HTERT RPE-1 (cell line): Measurements from ENCODE around the gene IFT81.
"Not testable (repeated sequence)": the region's sequence is repeated elsewhere in the genome, so short reads cannot be mapped to it uniquely, and the experiment has no call there.

Experiments
- in situ Hi-C: fragments of 300-500 bp; cut with MboI; formaldehyde crosslinking; loops from 4 replicates; pipeline ENCODE4 v1.14.3; 2020; ENCODE audit warnings: low sequenced_read_pairs

The IFT81 gene

DNA sequence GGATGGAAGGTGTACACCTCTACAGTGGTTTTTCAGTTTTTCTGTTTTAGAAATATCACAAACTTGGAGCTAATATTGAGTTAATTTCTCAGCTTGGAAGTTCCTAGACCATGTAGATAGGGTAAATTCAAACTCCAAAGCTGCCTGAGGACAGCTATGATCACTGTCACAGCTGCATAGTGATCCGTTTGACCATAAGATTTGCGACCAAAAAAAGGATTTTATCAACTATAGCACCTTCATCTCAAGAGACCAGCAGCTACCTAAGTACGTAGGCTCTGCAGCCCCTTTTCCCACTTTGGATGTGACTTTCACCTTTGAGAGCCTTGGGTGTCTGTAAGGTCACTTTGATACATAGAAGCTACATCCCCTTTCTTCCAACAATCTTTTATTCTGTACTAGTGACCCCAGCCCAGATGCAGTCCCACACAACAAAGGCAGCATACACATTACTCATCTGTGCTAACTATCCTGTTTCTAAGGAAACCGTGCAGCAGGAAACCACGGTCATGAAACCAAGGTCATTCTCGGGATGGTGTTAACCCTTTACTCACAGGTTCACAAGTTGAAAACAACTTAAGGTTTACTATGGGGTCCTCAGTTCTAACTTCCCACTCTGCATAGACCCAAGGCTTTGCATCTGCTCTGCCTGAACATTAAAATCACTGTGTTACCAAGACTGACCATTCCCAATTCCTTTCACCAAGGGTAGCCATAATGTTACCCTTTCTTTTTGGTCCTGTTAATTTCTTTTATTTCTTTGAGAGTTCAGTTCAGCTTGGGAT, 75.4 kb downstream of the IFT81 start:
- in situ Hi-C loops, result no loop called here

DNA sequence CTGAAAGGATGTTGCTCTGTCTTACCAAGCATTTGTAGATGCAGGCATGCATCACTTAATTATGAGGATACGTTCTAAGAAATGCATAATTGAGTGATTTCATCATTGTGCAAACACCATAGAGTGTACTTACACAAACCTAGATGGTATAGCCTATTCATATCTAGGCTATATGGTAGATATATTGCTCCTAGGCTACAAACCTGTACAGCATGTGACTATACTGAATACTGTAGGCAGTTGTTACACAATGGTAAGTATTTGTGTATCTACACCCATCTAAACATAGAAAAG, 75.9 kb downstream of the IFT81 start:
- in situ Hi-C loops, result no loop called here

DNA sequence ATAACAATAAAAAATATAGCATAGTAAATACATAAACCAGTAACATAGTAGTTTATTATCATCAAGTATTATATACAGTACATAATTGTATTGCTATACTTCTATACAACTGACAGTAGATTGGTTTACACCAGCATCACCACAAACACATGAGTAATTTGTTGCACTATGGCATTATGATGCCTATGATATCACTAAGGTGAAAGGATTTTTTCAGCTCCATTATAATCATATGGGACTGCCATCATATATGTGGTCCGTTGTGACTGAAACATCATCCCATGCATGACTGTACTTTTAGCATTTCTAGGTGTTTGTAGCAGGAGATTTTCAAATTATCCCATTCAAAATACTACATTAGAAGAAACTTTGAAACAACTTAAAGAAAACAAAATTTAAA, 77.8 kb downstream of the IFT81 start:
- in situ Hi-C loops, result no loop called here

DNA sequence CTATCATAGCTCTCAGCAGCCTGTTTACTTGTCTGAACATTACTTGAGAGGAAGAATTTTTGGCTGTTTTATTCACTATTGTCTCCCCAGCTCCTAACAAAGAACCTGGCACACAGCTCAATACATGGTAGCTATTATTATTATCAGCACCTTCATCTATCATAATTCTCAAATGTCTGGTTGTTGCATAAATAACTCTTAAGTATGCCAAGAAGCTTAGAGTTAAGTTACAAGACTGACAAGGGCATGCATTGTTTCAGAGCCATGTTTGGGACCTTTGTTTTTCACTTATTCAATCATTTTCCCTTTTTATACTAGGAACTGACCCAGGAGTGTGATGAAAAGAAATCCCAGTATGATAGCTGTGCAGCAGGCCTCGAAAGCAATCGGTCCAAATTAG, 79.4 kb downstream of the IFT81 start:
- in situ Hi-C loops, result no loop called here

DNA sequence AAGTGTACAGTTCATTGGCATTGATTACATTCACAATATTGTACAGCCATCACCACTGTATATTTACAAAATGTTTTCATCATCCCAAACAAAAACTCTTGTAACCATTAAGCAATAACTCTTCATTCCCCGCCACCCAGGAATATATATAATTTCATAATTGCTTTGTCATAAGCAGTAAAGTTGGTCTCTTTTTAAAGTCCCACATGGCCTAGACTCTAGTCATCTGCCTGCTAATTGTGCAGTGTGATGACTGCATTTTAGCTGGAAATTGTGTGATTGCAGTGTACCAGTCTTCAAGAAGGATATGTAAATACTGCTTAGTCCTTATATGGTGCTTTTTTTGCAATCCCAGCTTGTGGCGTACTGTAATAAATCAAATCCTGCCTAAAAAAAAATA, 81.8 kb downstream of the IFT81 start:
- in situ Hi-C loops, result no loop called here

DNA sequence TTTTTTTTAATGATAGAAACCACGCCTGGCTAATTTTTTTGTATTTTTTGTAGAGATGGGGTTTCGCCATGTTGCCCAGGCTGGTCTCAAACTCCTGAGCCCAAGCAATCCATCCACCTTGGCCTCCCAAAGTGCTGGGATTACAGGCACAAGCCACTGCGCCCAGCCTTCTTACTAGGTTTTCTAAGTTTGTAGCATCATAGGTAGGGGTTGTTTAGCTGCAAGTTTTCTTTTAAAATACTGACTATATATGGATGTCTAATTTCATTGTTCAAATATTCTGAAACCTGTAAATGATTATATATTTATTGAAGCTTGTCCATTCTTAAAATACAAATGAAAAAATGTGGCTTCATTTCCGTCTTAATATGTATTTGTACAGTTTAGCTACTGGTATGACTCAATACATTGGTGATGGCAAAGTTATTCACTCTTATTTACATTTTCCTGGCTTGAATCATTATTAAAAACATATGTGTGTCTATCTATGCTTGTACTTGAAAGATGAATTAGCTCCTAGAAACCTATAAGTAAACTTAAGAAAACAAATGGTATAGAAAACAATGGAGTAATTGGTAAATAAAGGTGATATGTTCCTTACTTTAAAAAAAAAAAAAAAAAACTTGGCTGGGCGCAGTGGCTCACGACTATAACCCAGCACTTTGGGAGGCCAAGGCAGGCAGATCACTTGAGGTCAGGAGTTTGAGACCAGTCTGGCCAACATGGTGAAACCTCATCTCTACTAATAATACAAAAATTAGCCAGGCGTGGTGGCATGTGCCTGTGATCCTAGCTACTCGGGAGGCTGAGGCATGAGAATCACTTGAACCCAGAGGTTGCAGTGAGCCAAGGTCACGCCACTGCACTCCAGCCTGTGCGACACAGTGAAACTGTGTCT, 87.7 kb downstream of the IFT81 start:
- in situ Hi-C loops, result not testable (repeated sequence)

DNA sequence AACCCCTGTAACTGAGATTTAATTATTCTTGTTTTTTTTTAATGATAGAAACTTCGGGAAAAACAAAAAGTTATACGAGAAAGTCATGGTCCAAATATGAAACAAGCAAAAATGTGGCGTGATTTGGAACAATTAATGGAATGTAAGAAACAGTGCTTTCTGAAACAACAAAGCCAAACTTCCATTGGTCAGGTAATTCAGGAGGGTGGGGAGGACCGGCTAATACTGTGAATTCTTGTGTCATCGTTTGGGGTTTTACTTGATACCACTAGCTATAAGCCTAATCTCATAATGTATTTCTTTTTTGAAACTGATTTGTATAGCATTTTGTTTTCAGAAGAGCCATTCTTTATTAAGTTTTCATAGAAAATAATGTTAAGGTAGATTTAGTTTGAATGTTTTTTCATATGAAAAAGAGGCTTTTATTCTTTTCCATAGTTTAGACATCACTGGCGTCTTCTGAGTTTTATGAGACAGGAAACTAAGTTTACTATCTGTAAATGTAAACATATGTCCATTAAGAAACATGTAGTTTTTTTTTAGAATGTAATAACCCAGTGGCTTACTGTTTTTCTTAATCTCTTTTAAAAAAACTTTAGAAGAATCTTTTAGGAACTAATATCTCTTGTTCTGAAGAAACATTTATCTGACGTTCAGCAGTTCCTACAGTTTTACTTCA, 94.0 kb downstream of the IFT81 start:
- in situ Hi-C loops, result no loop called here

DNA sequence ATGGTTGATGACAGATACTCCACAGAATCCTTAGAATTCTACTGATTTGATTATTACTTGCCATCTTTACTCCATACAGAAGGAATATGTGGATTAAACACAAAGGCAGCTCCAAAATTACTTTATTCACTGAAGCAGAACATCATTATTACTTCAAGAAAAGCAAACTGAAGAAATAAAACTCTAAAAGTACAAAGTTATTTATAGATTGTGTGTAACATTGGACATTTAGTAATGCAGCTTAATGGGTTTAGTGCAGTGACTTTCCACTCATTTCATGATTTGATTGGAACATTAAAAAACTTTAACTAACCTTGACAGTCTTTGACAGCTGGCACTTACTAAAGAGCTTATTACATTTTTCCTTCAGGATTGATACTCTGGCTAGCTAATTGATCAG, 97.9 kb downstream of the IFT81 start:
- in situ Hi-C loops, result no loop called here

DNA sequence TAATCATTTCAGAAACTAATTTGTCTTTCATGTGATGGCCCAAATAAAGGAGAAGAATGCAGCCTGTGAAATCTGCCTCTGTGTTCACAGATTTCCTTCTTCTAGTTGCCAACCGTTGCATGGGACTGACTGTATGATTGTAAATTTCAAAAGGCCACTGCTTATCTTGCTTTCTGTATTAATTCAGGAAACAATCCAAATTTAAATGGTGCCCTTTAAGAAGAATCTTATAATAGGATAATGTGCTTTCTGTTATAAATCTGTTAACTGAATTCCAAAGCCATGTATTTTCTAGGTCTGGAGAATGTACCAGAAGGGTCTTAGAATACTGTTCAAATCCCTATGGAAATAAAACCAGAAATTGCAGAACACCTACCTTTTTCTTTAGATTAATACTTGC, 98.3 kb downstream of the IFT81 start:
- in situ Hi-C loops, result no loop called here

DNA sequence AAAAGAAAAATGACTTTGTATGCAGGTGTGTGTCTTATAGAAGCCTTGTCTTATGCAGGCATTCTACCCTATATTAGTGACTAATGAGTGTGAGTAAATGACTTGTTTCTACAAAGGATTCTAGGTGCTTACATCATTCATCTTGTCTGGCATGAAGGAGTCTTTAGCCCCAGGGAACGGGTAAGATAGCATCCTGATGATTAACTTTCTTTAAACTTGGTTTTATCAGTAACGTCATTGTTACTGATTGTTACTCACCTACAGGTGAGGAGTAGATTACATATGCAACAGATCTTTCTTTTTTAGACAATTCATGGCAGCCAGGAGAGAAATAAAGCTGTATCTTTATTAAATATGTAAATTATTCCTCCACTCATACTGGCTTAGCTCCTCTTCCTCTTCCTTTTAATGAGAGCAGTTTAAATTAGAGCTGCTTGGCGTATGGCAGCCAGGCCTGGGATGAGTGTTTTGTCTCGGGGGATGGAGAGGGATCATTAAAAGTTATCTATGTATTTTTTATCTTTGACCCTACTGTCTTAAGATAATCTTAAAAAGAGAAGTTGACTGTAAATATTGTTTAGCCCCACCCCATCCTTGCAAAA, 99.7 kb downstream of the IFT81 start:
- in situ Hi-C loops, result no loop called here

DNA sequence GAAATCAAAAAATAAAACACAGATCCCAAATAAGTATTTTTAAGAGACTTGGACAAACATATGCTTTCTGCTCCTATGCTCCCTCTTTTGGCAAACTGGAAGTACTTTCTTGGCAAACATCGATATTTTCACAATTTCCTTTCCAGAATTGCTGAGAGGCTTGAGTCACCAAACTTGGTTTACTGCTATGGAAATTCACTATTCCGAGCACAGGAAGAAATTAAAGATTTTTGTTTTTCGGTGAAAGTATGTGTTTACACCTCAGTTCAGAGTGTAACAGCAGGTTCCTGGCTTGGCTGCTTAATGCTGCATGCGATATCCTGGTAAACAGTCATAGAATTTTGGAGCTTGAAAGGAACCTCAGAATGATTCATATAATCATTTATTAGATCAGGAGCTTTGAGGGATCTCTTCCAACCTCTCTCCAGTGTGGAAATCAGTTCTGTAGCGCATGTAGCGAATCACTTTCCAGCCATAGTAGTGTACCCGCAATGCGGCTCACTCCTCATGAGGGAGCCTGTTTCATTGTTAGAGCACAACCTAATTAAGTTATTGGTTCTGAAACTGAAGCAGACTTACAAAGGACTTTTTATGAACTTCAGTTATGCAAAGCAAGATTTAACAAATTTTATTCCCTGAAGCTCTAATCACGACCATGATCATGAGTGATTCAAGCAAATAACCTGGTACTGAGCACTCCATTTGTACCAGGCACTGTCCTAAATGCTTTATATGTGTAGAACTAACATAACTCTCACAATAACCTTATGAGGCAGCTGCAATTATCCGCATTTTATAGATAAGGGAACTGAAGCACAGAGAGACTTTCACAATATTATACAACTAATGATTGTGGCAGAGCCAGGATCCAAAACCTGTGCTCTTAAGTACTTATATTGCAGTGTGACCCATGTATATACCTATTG, 100.5 kb downstream of the IFT81 start:
- in situ Hi-C loops, result no loop called here

DNA sequence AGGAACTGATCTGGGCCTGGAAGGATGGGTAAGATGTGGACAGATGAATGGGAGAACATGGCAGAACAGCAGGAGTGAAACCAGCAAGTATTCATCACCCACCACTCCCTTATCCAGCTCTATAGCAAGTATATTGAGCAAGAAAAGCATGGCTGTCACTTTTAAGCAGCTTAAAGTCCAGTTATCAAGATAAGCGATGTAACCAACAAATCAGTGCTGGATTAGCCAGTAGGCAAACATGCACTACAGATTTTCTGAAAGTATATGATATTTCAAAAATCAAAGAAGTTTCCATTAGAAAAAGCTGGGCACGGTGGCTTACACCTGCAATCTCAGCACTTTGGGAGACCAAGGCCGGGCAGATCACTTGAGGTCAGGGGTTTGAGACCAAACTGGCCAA, 103.0 kb downstream of the IFT81 start:
- in situ Hi-C loops, result no loop called here

DNA sequence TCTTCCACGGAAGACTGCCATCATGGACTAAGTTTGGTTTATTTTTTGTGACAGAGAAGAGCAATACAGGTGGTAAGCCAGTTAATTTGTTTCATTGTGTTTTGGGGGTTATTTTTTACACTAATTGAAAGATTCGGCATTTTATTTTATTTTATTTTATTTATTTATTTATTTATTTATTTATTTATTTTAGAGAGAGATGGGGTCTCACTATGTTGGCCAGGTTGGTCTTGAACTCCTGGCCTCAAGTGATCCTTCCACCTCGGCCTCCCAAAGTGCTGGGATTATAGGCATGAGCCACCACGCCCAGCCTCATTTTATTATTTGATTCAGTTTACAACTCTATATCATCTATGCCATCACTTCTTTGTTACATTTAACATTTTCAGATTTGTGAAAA, 104.2 kb downstream of the IFT81 start:
- in situ Hi-C loops, result not testable (repeated sequence)

DNA sequence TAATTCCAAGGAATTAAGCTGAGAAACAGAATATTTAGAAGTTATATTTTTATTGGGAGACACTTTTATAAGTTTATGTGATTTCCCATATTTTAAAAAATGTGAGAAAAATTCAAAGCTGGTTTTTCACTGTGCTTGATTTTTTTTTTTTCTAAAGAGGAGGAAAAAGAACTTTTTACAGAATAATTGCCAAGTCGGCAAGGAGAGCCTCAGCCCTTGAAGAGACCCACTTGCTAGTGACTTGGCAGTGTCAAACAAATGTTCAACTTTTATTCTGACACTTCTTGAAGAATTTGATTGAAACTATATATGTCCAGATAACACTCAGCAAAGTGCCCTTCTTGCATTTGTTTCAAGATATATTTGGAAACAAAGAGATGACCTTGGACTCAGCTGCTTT, 104.6 kb downstream of the IFT81 start:
- in situ Hi-C loops, result no loop called here

DNA sequence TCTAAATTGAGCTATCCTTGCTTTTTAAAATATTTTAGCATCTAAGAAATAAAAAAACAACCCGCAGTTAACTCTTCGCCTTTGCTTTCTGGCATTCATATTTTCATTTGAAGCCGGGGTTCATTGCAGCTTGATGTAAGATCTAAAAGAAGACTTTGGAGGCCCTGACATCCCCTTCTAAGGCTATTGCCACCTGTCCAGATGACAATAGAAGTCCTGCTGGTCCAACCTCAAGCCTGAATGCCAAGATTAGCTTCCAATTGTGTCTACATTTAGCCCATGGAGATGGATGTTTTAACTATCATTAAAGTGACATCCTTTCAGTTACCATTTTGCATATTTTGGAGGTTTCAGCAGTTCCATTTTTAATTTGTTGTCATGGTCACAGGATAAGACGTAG, 105.3 kb downstream of the IFT81 start:
- in situ Hi-C loops, result no loop called here

DNA sequence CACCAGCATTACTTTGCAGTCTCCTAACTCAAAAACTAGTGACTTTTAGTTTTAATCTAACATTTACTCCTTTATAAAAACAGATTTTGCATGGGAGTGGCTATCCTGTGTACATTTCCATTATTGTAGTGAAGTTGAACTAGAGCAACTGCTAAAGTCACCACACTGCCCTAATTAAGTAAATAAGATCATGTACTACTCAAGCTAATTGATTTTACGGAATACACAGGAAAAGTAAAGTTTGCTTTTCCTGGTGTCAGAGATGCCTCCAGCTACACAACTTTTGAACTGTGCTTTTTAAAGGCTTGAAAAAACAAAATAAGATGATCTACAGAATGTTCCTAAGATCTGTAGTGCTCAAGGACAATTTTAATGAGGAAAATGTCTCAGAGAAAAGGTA, 106.5 kb downstream of the IFT81 start:
- in situ Hi-C loops, result no loop called here

DNA sequence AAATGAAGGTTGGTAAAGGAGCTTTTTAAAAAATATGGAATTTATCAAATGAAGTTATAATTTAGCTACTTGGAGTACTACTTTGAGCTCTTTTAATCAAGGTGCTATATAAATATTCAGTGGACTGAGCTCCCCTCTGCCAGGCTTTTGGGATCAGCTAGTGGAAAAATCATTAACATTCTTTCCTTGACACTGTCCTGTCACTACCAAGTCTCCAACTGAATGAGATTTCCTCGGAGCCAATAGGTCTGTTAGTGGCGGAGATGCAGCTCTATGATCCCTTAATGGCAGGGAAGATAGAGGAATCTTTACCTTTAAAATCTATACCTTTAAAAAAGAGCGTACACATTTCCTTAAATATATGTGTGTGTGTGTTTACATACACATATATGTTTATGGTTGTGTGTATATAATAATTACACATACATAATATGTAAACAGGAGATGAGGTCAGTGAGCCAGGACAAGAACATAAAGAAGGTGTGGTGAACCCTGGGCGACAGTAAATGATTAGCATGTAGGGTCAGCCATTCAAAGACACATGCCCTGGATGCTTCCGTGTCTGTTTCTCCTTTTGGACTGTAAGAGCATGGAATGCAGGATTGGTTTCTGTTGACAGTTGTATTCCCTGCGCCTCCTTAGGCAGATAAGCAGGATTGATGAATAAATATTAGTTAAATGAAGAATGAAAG, 109.2 kb downstream of the IFT81 start:
- in situ Hi-C loops, result no loop called here

DNA sequence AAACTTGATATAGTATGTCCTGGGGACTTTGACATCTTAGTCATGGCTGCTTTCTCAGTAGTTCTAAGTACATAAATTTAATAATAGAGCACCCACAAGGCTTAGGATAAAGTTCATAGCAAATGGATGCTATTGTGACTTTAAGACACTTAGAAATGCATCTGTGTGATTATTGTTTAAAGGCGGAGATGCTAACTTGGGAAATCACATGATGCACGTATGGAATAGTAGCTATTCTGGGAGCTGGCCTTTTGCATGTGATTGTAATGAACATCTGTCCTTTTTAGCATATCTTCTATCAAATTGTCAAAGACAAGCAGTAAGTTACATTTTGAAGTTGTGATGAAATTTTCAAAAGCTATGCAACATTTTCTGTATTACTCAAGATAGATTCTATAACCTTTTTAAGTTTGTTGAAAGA, 110.2 kb downstream of the IFT81 start:
- in situ Hi-C loops, result no loop called here

DNA sequence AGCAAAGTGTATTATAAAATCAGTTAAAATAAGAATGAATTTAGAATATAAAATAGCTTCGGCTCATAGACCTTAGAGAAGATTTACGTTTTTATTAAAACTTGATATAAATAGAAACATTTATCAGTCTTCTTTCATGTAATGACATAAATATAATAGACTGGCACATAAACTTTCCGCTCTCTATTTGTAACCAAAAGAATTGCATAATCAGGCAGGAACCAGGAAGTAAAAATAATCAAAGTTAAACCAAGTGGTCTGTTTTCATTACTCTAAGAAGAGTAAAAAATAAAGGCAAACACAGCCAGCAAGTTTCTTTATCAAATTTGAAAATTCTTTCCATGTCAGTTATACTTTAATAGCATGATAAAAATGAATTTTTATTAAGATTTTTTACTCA, 110.6 kb downstream of the IFT81 start:
- in situ Hi-C loops, result no loop called here

DNA sequence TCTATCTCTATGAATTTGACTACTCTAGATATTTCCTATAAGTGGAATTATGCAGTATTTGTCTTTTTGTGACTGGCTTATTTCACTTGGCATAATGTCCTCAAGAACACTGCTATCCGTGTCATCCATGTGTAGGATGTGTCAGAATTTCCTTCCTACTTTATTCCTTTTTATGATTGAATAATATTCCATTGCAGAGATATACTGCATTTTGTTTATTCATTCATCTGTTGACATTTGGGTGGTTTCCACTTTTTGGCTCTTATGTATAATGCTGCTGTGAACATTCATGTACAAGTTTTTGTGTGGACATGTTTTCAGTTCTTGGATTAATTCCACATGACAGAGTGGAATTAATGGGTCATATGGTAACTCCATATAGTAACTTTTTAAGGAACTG, 111.2 kb downstream of the IFT81 start:
- in situ Hi-C loops, result no loop called here
